Activated CD8-positive, alpha-beta memory T cell treated with anti-CD3 and anti-CD28 coated beads for 1 hour (primary cell): ENCODE measurements around the gene CDH18.

Experiments used
- DNase-seq, 2 donors: peaks; one replicate each; pipeline ENCODE4 v3.0.0-alpha.2; 2020; ENCODE audit warnings: low read depth in 1 of 2; ENCODE audit errors: extremely low read depth in 1 of 2

Gene CDH18

DNA sequence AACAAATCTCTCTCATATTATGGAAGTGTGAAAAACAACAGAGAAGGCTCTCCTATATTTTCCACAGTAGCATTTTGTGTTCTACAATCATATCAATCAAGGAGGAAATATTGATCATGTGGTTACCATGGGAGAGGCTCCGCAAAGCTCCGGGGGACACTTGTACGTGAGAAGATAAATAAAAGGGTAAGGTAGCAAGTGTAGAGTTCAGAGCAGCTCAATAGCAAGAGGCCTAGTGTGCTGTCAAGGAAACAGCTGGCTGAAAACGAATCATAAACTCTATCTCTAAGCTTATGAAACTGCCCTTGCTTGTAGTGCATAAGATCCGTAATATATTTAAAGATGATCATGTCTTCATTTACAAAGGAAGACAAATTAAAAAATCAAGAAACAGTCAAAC lies 57.5 kb downstream of the CDH18 start:
- DNase-seq, result no peak

DNA sequence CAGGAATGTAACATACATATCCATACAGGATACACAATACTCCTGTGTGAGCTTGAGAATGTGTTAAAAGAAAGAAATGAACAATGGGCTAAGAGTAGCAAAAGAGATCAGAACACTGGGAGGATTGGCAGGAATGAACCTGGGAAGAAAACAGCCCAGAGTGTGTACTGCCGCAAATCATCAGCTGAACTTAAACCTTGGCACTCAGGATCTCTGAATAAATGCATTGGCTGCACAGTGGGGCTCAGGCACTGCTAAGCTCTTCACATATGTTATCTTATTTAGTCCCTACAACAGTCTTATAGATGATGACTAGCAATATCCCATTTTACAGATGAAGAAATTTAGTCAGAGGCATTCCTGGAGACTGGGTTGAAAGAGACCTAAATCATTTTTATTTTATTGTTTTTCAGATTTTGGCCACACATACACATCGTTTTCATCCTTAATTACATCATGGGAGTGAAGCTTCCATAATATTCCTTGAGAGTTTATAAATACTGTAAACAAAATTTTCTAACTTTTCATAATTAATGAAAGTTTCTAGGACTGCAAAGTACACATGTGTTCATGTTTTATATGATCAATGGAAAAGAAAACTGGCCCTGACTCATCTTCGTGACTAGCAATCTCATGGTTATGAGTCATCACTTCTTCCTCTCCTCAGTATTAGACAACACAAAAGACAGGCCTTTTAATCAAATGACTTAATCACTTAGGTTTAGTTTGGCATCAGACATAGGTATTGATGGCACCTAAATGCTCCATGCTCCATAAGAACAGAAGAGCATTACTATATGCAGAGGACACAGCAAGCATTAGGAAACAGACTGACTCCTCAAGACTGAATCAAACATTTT lies 59.2 kb downstream of the CDH18 start:
- DNase-seq, result no peak

DNA sequence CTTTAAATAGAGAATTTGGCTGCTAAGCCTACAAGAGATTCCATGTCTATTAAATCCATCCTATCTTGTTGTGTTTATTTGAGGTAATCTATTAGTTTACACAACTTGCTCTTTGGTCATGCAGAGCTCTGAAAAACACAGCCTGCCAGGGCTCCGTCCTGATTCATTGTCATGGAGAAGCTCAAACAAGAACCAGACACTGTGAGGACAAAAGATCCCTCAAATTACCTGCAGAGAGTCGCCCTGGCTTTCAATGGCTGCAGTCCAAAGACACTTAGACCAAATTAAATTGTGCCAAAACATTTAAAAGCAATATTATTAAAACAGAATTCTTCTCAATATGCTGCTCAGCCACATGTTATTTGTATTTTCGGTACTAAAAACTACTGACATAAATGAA lies 60.1 kb downstream of the CDH18 start:
- no peak for DNase-seq

DNA sequence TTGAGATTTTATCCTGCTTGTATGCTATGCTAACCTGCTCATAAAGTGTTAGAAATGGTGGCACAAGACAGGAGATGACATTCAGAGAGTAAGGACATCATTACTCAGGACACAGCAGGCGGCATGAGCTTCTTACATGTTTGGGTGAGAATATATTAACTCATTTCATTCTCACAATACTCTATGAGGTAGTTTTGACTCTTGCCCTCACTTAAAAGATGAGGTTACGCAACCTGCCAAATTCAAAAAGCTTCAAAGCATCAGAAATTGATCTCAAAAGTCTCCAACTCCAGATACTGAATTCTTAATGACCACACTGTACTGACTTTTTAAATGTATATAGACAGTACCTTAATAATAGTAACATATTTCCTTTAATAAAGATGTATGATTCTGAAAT lies 60.8 kb downstream of the CDH18 start:
- DNase-seq, result no peak

DNA sequence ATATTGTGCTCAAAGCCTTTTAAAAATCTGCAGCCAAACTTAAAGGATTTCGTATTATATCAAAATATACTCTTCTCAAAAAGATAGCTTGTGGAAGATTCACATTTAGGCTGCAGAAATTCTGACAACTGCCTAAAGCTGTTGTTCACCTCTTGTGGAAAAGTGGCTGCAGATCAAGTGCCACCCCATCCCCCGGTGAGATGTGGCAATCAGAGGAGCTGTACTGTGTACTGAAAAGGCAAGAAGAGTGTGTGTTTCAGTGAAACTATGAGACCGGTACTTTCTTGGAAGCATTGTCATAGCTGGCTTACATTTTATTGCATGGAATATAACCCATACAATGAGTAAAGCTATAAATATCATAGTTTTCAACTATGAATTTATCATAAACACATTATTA lies 64.3 kb downstream of the CDH18 start:
- no peak for DNase-seq

DNA sequence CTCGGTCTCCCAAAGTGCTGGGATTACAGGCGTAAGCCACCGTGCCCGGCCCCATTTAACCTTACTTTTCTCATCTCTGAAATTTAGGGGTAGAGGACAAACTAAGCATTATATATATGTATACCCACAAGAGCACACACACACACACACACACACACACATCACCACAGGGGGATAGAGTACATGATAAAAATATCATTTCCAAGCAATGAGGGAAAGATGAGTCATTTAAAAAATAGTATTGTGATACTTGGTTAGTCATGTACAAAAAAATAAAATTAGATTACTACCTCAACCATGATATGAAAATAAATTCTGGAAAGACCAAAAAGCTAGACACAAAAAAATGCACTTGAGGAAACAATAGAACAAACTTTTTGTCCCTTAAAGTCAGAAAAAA lies 67.2 kb downstream of the CDH18 start:
- no peak for DNase-seq

DNA sequence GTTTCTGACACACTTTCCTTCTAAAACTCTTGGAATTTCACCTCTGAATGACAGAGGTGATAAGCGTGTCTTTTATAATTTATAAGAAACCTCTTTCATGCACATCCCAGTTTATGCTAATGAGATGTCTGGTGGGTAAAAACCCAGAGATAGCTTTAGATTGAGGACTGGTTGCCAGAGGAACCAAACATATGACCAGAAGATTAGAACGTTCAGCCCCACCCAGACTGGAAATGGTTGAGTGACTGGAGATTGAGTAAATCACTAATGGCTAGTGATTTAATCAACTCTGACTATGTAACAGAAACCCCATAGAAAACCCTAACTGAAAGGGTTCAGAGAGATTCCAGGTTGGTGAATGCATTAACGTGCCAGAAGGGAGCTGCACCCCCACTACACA lies 69.2 kb downstream of the CDH18 start:
- no peak for DNase-seq

DNA sequence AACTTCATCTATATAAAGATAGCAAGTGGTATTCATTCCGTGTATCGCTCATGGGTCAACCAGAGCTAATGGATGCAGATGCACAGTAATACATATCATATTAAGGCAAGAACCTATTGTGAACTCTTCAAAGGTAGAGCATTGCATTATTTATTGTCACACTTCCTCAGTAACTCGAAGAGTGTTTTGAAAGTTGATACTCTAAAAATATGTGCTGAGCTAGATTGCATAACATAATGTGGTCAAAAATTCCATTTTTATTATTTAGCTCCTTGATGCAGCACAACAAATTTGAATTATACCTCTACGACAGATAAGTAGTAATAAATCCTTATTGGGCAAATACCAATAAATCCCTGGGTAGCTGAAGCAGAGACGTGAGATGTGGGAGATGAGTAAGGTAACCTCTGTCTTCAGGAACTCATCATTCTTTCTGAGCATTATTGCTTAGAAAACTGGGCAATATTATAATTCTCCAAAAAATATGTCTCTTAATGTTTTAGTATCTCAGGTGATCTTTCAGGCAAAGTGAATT lies 70.3 kb downstream of the CDH18 start:
- DNase-seq, result no peak

DNA sequence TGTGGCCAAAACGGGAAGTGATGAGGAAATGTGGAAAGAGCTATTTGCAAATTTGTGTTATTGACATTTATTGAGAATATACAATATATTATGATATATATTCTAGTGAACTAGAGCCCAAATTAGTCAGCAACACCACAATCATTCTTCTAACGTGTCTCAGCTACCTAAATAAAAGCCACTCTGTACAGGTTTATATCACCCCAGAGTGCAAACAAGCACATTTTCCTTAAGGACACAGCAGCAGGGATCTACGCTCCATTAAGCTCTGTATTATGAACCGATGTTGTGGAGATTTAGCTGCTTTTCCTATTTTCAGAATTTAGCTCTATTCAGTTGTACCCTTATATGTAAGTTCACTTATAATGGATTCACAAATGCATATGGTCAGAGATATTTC lies 77.9 kb downstream of the CDH18 start:
- no peak for DNase-seq

DNA sequence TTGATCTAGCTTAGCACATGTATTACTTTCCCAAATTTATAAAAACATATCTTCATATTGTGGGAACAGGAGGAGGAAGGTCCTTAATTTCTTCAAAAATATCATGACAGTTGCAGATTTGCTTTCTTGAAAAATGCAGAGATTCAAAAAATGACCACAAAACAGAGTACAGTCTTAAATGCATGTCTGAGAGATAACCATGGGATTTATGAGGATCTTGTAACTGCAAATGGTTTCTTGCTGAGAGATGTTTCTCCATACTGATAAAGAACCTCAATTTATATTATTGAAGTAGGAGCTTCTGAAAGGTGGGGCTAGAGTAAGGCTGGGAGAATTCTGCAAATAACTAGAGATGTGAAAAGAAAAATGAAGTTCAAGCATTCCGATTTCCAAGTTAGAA lies 83.2 kb downstream of the CDH18 start:
- DNase-seq, result no peak

DNA sequence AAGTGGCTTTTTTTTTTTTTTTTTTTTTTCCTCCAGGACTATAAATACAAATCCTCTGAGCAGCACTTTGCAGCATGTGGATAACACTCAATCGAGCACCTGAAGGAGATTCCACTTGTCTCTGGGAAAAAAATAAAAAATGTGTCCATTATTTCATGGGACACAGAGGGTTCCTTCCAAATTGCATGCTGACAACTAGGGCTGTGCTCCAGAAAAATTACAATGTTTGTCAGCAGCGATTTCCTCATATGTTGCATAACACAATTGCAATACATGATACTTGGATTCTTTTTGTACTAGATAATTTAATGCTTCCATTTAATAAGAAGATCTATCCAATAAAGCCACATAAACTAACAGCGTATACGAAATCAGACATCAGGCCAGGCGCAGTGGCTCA lies 84.4 kb downstream of the CDH18 start:
- DNase-seq, result no peak

DNA sequence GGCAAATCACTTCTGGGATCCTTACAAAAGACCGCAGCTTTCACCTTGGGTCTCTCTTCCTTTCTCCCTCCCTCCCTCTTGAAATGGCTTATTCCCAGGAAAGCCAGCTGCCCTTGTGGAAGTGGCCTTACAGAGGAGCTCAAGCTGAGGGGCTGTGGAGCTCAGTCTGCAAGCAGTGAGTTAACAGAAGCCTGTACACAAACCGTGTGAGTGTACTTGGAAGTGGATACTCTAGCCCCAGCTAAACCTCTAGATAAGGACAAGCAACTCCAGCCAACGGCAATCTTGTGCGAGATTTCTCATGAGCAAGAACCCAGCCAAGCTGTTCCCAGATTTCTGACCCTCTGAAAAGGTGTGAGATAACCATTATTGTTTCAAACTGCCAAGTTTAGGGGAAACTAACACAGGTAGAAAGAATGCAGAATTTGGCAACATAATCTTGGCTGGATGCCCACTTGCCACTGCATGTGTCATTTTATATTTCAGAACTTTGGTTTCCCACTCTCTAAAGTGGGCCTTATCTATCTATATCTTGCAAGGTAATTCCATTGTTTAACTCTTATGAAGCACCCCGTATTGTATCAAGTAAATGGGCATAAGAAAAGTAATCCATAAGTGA lies 85.6 kb downstream of the CDH18 start:
- DNase-seq, result no peak

DNA sequence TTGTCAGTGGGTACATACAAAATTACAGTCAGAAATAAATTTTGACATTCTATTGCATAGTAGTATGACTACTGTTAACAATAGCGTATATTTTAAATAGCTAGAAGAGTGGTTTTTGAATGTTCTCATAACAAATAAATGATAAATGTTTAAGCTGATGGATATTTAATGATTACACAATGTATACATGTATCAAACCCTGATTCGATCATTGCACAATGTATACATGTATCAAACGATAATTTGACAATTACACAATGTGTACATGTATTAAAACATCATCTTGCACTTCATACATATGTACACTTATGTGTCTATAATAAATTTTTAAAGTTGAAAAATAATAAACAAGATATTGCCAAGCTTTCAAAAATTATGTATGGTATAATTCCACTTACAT lies 87.7 kb downstream of the CDH18 start:
- no peak for DNase-seq

DNA sequence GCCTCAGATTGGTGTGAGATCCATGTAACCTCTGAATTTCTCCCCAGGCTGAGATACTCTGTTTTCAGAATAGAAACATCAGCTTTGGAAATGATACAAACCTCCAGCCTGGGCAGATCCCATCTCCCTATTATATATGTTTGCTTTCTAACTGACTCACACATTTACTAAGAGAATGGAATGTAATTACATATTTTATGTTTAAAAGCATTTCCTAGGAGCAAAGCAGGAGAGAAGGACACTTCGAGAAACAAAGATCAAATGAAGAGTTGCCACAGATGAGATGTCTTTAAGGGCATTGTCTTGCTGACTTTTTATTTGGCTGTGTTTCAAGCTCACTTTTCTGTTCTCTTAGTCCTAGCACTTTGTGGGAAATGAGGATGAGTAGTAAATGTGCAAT lies 96.3 kb downstream of the CDH18 start:
- no peak for DNase-seq

DNA sequence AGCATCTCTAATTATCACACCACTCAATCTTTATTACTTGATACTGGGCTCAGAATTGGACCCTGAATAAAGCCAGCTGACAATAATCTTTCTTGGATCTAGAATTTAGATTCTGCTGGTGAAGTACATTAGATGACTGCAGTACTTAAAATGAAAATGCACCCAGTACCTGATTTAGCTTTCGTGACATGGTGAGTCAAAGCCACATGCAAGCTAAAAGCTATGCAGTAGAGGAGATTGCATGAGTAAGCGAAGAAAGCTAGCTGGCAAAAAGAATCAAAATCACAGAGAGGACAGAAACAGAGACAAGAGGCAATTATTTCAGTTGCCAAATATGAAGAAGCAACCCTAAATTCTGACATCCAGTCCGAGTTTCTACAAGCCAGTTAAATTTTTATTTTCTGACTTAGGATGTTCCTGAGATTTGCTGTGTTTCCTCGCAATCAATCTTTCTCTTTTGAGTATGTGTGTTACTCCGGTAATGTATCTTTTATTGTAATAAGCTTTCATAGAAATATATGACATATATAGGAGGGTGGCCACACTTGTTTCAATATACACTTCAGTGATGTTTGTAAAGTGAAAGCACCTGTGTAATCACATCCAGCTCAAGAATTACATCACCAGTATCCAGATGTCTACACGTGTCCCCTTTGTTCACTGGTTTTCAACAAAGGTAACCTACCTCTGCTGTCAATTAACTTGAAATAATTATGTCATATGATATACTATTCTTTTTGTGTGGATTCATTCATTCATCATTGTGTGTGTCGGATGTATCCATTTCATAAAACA lies 101.7 kb downstream of the CDH18 start:
- no peak for DNase-seq

DNA sequence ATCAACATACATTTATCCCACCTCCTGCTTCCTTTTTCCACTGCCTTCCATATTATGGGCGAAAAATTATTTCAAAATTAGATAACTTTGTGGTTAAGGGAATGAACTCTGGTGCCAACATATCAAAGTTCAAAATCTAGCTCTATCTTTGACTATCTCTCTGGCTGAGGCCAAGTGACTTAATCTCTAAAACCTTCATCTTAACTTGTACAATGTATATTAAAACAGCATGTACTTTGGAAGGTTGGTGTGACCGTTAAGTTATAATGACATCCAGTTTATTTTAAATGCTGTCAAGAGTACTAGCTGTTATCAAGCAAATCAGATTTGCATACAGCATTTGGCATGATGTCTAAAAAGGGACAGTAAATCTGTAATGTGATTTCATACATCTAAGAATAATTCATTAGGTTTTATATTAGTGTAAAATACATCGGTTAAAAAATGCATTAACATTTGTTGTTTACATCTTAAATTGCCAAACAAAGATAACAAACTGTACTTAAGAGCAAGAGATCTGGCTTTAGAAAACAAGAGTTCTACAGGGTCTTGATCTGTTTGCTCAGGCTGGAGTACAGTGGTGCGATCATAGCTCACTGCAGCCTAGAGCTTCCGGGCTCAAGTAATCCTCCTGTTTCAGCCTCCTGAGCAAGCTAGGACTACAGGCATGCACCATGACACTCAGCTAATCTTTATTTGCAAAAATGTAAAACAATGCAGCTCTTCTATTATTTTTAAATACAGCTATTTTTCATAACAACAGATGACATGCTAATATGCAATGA lies 102.8 kb downstream of the CDH18 start:
- DNase-seq, result no peak

DNA sequence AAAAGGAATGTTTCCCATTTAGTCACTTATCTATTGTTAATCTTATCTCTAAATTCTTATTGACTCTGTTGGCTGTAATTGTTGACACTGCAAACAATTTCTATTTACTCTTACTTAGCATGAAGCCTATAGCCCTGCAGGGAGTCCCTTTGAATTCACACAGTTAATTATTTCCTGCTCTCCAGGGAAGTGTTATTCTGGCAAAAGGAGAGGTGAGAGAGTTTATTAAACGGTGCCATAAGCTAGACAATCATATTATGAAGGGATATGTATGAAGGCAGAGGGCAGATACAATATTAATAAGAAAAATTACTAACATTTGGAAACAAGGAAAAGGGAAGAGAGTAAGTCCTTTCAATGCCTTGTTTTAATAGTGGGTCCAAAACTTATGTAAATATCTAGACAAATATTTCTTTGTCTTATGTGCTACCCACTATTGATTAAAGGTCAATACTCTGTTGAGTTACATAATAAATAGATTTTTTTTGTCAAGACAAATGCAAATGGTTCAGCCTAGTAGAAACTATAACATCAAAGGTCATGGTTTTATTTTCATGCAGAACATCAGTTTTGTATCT lies 107.1 kb downstream of the CDH18 start:
- no peak for DNase-seq

DNA sequence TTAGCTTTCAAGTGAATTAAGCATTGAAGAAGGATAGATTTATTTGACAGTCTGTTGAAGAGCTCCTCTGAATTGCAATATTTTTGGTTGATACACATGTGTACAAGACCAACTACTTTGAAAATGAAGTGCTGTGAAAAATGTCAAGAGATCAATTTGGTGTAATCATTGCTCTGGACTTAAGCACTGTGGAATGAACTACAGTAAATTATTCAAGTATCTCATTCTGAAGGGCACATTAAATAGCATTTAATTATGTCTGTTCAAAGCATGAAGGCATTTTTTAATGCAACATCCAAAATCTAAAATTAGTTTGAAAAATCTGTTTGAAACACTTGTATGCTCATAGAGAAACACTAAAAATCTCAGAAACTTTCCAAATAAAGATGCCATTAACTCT lies 107.5 kb downstream of the CDH18 start:
- no peak for DNase-seq

DNA sequence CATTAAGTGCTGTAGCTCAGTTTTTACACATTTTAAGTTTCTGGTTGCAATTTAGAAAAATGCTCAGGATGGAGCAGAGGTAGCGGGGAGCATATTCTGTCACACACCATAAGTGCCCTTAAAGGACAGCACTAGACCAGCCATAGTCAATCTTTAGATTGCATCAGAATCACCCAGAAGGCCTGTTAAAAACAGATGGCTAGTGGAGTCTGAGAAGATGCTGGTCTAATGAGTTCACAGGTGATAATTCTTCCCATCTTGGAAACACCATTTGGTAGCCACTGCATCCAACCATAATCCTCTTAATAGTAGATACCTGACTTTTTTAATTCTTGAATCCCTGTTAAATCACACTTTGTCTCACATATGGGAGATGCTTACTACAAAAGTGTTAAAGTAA lies 113.2 kb downstream of the CDH18 start:
- DNase-seq, result no peak

DNA sequence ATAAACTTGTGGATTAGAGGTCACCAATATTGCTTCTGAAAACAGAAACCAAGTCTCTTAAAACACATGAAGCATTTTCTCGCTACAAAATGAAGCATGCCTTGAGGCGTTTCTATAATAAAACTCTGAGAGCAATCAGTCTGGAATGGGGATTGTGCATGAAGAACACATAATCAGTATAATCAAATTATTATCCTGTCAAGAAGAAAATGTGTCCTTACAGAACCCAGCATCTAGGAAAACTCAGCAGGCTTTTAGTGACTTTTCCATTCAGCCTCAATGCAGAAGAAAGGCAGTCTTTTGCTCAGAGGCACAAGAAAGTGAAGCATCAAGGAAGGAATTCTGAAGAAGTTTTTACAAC lies 121.9 kb downstream of the CDH18 start:
- no peak for DNase-seq
